KMS-11 (cell line): ENCODE measurements around the gene HOXD10.

Experiments used
- H2AFZ ChIP-seq: fragments of 200-600 bp; sonication (generic); 2 replicates; pipeline ENCODE4 v1.6.1; 2016; ENCODE audit warnings: antibody characterized with exemption, mixed run types, low read depth
- H3K27ac ChIP-seq: fragments of 200-600 bp; sonication (generic); 2 replicates; pipeline ENCODE4 v1.6.1; 2016; ENCODE audit warnings: mild to moderate bottlenecking, mixed run types
- H3K27me3 ChIP-seq: fragments of 200-600 bp; sonication (generic); 2 replicates; pipeline ENCODE4 v1.6.1; 2017; ENCODE audit warnings: mild to moderate bottlenecking, low read depth, mixed run types, moderate library complexity; ENCODE audit not compliant: insufficient read depth
- H3K36me3 ChIP-seq: fragments of 200-600 bp; sonication (generic); 2 replicates; pipeline ENCODE4 v1.6.1; 2017; ENCODE audit warnings: mild to moderate bottlenecking, mixed run types; ENCODE audit not compliant: insufficient read depth
- H3K4me1 ChIP-seq: fragments of 200-600 bp; sonication (generic); 2 replicates; pipeline ENCODE4 v1.6.1; 2016; ENCODE audit warnings: mild to moderate bottlenecking, low read depth, mixed run types; ENCODE audit not compliant: poor library complexity, severe bottlenecking
- H3K4me2 ChIP-seq: fragments of 200-600 bp; sonication (generic); 2 replicates; pipeline ENCODE4 v1.7.0; 2016; ENCODE audit warnings: mild to moderate bottlenecking, mixed run types
- H3K4me3 ChIP-seq: fragments of 200-600 bp; sonication (generic); IDR thresholded peaks from 2 replicates; pipeline ENCODE4 v1.6.1; 2017; ENCODE audit warnings: low read depth, low read length, mixed read lengths; ENCODE audit not compliant: insufficient read depth
- H3K79me2 ChIP-seq: fragments of 200-600 bp; sonication (generic); 2 replicates; pipeline ENCODE4 v1.6.1; 2016; ENCODE audit warnings: low read depth, mixed run types; ENCODE audit not compliant: insufficient read depth
- H3K9ac ChIP-seq: fragments of 200-600 bp; sonication (generic); 2 replicates; pipeline ENCODE4 v1.6.1; 2016; ENCODE audit warnings: mild to moderate bottlenecking, mixed run types
- H4K20me1 ChIP-seq: fragments of 200-600 bp; sonication (generic); 2 replicates; pipeline ENCODE4 v1.6.1; 2016; ENCODE audit warnings: mild to moderate bottlenecking, mixed run types; ENCODE audit not compliant: insufficient read depth
- CTCF ChIP-seq: fragments of 200-600 bp; sonication (generic); conservative IDR thresholded peaks from 2 replicates; pipeline ENCODE4 v1.6.1; 2017; ENCODE audit warnings: low read depth, mild to moderate bottlenecking, antibody characterized with exemption, low read length, moderate library complexity, mixed read lengths

HOXD10 gene

DNA sequence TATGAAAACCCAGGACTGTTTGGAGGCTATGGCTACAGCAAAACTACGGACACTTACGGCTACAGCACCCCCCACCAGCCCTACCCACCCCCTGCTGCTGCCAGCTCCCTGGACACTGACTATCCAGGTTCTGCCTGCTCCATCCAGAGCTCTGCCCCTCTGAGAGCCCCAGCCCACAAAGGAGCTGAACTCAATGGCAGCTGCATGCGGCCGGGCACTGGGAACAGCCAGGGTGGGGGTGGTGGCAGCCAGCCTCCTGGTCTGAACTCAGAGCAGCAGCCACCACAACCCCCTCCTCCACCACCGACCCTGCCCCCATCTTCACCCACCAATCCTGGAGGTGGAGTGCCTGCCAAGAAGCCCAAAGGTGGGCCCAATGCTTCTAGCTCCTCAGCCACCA is 52.6 kb downstream of the HOXD10 start:
- Histone ChIP-seq H3K79me2 (no peaks in the 10 kb centered on the region), H3K27me3 (no peaks in the 10 kb centered on the region)

More for the DNA sequence above, 52.6 kb downstream of the HOXD10 start:
- H2AFZ ChIP-seq: no peak overlapping the region
- H3K4me2 ChIP-seq: no peak overlapping the region
- no peaks in the 10 kb centered on the region for H3K36me3 ChIP-seq
- H3K4me3 ChIP-seq: no peak overlapping the region
- TF ChIP-seq CTCF: no peak
- H3K27ac ChIP-seq: no peak overlapping the region
- no peaks in the 10 kb centered on the region for H3K4me1 ChIP-seq
- H3K9ac ChIP-seq: no peak overlapping the region
- no peaks in the 10 kb centered on the region for H4K20me1 ChIP-seq
